NCI-H2171 (cell line): ENCODE measurements around the gene RTN1.
A peak's percentile ranks its signal among the peaks of the same experiment; 100 is the strongest.

Experiments
- DNase-seq: peaks from one replicate; lab custom pipeline; 2025; lab: John Stamatoyannopoulos, UW

The RTN1 gene

DNA sequence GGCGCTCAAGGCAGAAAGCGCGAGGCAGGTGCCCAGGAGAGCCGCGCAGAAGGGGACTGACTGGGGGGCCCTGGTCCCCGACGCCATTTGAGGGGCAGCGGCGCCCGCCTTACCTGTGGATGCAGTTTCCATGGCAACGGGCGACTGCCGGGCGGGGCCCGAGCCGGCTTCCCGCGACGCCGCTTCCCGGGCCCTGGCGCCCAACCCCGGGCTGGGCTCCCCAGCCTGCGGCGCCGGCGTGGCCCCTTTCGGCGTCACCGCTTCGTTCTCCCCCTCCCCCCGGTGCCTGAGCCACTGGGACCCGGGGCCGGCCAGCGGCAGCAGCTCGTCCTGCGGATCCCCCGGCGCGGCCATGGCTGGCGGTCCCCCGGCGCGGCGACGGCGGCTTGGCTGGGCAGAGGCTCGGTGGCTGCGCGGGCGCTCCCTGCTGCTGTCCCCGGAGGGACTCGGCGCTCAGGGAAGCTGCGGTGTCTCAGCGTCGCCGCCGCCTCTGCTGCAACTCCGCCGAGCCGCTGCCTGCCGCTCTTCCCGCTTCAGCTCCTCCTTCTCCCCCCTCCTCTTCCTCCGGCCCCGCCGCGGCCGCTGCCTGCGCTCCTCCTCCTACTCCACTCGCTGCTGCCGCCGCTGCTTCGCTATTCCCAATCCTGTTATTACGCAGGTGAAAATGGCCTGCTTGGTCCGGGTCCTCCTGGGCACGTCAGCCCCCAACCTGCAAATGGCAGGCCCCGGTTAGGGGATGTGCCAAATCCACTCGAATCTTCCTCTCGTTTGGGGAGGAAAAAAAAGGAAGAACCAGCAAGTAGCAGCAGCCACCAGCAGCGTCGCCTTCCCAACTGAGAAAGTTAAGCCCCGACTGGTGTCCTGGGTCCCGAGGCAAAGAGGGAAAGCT, at the start of gene RTN1:
TSS of gene RTN1 (minus strand) at position 500 of the 889 bp plus-strand sequence. CDS start at position 354, 146 bp downstream.
- peak; percentile 81 for DNase-seq

DNA sequence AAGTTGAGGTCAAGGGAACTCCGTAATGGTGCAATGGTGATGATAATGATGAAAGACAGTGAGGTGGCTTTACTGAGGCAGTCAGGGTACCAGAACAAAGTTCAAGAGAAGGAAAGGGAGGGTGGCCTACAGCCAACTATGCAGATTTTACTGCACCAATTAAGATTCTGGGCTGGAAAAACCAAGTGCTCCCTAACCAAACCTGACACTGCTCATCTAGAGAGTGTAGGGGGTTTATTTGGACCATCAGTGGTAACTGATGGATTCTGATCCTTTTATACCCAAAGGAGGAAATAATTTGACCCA, 49.8 kb upstream of the RTN1 start:
- DNase-seq = no peak

GRCh38 chr14:59919570-59920377, 49.2 kb upstream of the RTN1 start, which contains the start of gene LRRC9:
TSS of gene LRRC9 (plus strand) at chr14:59920144.
- DNase-seq = peak; percentile 99

DNA sequence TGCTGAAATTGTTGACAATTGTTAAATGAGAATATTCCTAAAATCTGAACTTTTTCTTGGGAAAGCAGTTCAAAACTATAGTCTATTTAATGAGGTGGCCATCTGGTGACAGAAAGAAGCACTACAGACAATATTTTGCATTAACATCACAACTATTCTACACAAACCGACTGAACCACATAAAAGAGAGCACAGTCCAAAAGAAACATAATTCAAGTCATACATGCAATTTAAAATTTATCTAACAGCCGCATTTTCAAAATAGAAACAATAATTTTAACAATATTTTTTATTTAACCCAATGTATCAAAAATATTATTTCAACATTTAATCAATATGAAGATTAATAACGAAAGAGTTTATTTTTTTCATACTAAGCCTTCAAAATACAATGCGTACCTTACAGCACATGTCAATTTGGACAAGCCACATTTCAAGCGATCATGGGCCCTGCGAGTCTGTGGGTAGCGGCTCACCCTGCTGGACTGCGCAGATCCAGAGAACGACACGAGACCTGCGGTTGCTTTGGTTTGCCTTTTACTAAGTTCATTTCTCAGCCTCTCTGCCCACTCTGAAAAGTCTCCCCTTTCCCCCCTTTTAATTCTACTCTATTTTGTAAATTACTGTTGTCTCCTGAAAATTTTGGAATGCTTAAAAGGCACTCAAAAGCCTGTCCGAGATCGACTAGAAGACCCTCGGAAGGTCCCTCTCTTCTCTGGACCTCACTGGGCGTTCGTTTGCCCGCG, 48.4 kb upstream of the RTN1 start:
- peak; percentile 55 for DNase-seq

DNA sequence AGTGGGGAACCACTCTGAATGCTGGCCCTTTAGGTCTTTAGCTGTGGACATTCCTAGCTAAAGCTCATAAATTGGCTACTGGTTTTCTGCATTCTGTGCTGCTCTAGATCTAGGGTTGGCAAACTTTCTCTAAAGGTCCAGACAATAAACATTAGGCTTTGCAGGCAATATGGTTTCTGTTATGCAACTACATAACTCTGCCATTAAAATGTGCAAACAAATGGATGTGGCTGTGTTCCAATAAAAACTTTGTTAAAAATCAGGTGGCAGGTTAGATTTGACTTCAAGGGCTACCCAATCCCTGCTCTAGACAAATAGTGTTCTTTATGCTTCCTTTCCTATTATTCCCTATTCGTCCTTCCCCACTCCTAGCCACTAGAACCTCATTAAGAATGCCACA, 42.6 kb upstream of the RTN1 start:
- DNase-seq = no peak

- DNase-seq = no peak
These were observed 41.9 kb upstream of the RTN1 start for GRCh38 chr14:59912443-59912842.

DNA sequence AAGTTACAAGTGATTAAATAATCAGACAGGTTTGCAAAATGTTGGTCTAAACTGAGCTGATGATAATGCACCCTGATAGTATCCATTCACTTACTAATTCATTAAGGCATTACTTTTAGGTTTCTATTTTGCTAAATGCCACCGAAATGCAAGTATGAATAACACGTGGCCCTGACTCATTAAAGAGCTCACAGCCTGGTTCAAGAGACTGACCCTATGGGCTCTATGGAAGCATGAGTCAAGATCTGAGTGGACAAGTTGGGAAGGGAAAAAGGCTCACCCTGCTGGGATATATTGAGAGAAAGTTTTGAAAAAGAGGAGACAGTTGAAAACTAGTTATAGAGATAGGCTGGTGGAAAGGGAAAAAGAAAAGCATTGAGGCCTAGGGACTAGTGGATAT, 34.6 kb upstream of the RTN1 start:
- DNase-seq = no peak

GRCh38 chr14:59904184-59904583, 33.6 kb upstream of the RTN1 start:
- DNase-seq = no peak

DNA sequence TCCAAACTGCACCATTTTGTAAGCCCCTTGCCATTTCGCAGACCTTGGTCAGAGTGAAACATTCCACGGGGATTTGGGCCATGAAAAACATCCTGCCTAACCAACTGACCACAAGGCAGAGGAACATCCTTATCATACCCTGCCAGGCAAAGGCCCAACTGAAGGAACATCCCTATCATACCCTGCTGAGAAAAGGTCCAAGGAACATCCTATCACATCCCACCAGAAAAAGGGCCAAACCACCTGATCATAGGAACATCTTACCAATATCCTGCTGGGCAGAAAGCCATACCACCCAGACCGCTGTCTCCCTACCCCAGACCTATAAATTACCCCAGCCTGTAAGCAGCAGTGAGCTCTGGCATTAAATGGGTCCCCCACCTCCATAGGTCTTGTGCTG, 30.0 kb upstream of the RTN1 start:
- no peak for DNase-seq

DNA sequence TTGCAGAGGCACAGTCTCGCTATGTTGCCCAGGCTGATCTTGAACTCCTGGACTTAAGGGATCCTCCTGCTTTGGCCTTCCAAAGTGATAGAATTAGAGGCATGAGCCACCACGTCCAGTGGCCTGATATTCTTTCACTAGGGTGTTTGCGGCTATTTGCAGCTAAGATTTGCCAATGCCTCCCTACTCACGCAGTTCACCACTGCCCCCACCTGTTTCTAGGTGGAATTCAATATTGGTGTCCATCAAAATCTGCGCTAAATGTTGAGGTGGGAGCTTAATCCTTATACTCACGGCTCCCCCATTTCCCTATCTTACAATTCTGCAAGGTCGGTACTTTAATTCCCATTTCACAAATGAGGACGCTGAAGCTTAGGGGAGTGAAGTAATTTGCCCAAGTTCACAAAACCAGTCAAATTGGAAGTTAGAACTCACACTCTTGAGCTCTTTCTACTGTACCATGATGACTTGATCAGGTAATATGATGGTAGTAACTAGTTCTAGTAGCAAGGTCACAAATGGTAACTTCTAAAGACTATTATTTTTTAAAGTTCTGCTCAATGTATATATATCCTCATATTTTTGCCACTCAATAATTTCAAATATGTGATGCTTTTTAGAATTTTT, 27.3 kb upstream of the RTN1 start:
- peak; percentile 22 for DNase-seq

GRCh38 chr14:59895721-59896120, 25.1 kb upstream of the RTN1 start:
- no peak for DNase-seq

DNA sequence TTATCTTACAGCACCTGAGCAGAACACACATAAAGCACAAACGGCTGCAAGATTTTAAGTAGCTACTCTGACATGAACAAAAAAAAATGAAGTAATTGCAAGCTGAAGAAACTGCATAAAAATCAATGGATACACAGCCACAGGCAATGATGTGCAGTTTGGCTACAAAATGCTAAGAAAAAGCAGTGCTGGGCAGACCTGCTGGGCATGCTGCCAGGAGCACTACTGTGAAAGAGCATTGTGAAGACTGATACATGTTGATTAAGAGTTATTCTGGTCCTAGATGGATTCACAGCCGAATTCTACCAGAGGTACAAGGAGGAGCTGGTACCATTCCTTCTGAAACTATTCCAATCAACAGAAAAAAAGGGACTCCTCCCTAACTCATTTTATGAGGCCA, 20.1 kb upstream of the RTN1 start:
- DNase-seq = peak; percentile 4

- no peak for DNase-seq
These were observed 12.4 kb upstream of the RTN1 start for GRCh38 chr14:59882957-59883356.

DNA sequence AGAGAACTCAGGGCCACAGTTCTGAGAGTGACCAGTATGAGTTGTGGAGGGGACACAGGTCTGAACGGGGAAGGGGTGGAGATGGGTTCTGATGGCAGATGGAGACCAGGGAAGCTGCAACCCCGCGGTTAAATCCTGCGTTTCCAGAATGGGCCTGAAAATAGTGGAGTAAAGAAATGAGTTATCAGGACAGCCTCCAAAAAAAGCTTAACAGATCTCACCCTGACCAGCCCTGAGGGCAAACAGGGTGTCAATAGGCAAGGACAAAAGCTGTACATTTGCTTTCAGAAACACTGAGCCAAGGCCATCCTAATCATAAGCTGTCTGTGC, 555 bp upstream of the RTN1 start:
- DNase-seq = no peak

GRCh38 chr14:59869381-59870255, 958 bp downstream of the RTN1 start:
- no peak for DNase-seq

- DNase-seq = no peak
These were observed 2.6 kb downstream of the RTN1 start for GRCh38 chr14:59868021-59868420.

GRCh38 chr14:59863806-59864525, 6.6 kb downstream of the RTN1 start:
- no peak for DNase-seq

GRCh38 chr14:59857328-59857727, 13.2 kb downstream of the RTN1 start:
- no peak for DNase-seq

GRCh38 chr14:59852350-59852749, 18.2 kb downstream of the RTN1 start:
- DNase-seq = no peak

DNA sequence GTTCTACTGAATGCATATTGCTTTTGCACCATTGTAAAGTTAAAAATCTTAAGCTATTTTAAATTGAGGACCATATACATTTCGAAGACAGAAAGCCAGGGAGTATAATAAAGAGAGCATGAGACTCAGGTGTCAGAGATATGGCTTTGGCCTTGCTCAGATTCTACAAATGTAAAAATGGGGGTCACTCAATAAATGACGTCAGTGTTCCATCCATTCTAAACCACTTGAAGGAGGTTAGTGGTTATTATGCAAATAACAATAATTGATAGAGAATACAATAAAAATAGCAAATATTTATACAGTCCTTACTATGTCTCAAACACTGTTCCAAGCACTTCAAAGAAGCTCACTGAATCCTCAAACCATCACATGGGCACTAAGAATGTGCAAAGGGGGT, 20.1 kb downstream of the RTN1 start:
- DNase-seq = no peak
